Activated B cell treated with CpG ODN at 0.5 μM for 24 hours (primary cell): Measurements from ENCODE around the gene KTN1. TPM values are rescaled to one million over a fixed set of nuclear protein-coding genes. Genes with fewer than 3 reads are reported as not detected.

Experiments
- ATAC-seq: fragments of 200-7000 bp; cut with Tn5 transposase; one replicate; pipeline ENCODE4 v1.10.0; 2021; ENCODE audit warnings: low read depth, mild to moderate bottlenecking, moderate library complexity
- CTCF ChIA-PET: fragments of 350-600 bp; sonication (Branson Sonifier 250); formaldehyde crosslinking; loops from one replicate; lab custom pipeline; 2021; ENCODE audit warnings: antibody characterized with exemption; lab: Charles Lee
- POLR2A ChIA-PET: fragments of 350-600 bp; sonication (Branson Sonifier 250); formaldehyde crosslinking; loops from one replicate; lab custom pipeline; 2021; ENCODE audit warnings: antibody characterized with exemption; lab: Charles Lee
- DNase-seq: peaks from one replicate; pipeline ENCODE4 v3.0.0; 2022
- H3K27ac Mint-ChIP-seq: one replicate; pipeline ENCODE4 v1.8.0; 2020; ENCODE audit warnings: mixed read lengths
- H3K27me3 Mint-ChIP-seq: one replicate; pipeline ENCODE4 v1.8.0; 2021; ENCODE audit warnings: mixed read lengths
- H3K36me3 Mint-ChIP-seq: one replicate; pipeline ENCODE4 v1.8.0; 2021; ENCODE audit warnings: low read depth, mixed read lengths
- H3K4me1 Mint-ChIP-seq: one replicate; pipeline ENCODE4 v1.8.0; 2021; ENCODE audit warnings: mixed read lengths
- H3K4me3 Mint-ChIP-seq: one replicate; pipeline ENCODE4 v1.8.0; 2020; ENCODE audit warnings: mild to moderate bottlenecking, mixed read lengths
- H3K9me3 Mint-ChIP-seq: one replicate; pipeline ENCODE4 v1.8.0; 2020; ENCODE audit warnings: mixed read lengths
- intact Hi-C: fragments of 100-400 bp; cut with micrococcal nuclease; formaldehyde crosslinking; loops from one replicate; pipeline ENCODE4 v1.15.1; 2024
- total RNA-seq: library from RNA; stranded (reverse); gene quantifications from 2 replicates; pipeline ENCODE4 v1.2.3, GENCODE V29; 2022
- TF ChIP-seq, protein P1 (sequence below): fragments of 200-600 bp; IDR thresholded peaks from one replicate; pipeline ENCODE4 v1.8.0; 2022; ENCODE audit warnings: antibody characterized with exemption, mild to moderate bottlenecking

The KTN1 gene
- total RNA-seq, 1 donor from 2014 or later, result 116 TPM

DNA sequence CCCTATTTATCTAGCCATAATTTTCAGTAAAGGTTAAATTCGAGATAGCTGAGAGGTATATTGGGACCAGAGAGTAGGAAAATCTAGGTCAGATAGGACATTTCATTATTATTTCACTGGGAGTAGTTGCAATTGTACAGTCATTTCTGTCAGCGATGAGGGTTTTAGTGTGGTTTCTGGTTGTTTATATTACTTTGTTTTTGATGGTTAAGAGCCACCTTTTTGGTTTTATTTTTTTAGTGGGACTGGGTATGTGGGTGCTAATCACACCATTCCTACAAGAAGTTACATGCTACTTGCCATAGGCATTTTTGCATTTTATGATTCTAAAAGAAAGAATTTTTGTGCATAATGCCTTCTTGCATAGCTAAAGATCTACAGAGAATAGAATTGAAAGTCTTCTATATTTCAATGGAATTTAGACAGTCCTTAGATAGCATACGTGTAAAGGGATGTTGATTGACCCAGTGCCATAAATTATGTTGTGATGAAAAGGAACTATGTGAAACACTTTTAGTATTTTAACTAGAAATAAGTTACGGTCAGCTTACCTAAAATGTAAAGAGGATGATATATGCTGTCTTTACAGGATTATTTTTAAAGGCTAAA lies 85.2 kb downstream of the KTN1 start:
- H3K4me3 Mint-ChIP-seq, result no peak overlapping the region
- ATAC-seq, result no peak
- H3K4me1 Mint-ChIP-seq, result no peaks in the 10 kb centered on the region
- ChIA-PET POLR2A (no interaction called here), CTCF (interaction anchor here (0.7 kb wide), 1 partner anchor 927 kb away, joined by 3 read pairs; no protein-coding TSS in a partner anchor)
- TF ChIP-seq, protein P1, sequence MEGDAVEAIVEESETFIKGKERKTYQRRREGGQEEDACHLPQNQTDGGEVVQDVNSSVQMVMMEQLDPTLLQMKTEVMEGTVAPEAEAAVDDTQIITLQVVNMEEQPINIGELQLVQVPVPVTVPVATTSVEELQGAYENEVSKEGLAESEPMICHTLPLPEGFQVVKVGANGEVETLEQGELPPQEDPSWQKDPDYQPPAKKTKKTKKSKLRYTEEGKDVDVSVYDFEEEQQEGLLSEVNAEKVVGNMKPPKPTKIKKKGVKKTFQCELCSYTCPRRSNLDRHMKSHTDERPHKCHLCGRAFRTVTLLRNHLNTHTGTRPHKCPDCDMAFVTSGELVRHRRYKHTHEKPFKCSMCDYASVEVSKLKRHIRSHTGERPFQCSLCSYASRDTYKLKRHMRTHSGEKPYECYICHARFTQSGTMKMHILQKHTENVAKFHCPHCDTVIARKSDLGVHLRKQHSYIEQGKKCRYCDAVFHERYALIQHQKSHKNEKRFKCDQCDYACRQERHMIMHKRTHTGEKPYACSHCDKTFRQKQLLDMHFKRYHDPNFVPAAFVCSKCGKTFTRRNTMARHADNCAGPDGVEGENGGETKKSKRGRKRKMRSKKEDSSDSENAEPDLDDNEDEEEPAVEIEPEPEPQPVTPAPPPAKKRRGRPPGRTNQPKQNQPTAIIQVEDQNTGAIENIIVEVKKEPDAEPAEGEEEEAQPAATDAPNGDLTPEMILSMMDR, result no peak
- DNase-seq, result no peak
- intact Hi-C loops, result loop anchor here (2.0 kb wide), 1 partner anchor 14 kb away; no protein-coding TSS in a partner anchor
- H3K9me3 Mint-ChIP-seq, result no peaks in the 10 kb centered on the region
- H3K27ac Mint-ChIP-seq, result no peak overlapping the region
- H3K27me3 Mint-ChIP-seq, result no peaks in the 10 kb centered on the region
- H3K36me3 Mint-ChIP-seq, result peaks cover 67% of the 10 kb centered on the region

DNA sequence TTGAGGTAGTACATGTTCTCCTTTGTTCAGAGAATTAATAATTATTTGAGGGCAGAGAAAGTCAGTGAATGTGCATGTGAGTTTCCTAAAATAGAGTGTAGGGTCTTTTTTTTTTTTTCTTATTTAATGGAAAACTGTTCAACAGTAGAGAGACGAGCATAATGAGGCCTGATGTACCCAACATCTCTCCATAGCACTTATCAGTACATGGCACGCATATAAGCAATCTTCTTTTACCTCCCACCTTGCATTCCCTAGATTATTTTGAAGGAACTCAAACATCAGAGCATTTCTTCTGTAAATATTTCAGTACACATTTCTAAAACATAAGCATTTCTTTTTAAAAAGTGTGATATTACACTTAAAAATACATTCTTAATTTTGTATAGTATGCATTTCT lies 87.8 kb downstream of the KTN1 start:
- Mint-ChIP-seq H3K4me3 (no peak overlapping the region), H3K4me1 (no peaks in the 10 kb centered on the region), H3K36me3 (peaks cover 70% of the 10 kb centered on the region), H3K27ac (no peak overlapping the region), H3K27me3 (no peaks in the 10 kb centered on the region), H3K9me3 (no peaks in the 10 kb centered on the region)
- TF ChIP-seq, protein P1, result no peak
- intact Hi-C loops, result no loop called here
- DNase-seq (no peak), ATAC-seq (no peak)
- POLR2A ChIA-PET, result no interaction called here
- CTCF ChIA-PET, result no interaction called here

DNA sequence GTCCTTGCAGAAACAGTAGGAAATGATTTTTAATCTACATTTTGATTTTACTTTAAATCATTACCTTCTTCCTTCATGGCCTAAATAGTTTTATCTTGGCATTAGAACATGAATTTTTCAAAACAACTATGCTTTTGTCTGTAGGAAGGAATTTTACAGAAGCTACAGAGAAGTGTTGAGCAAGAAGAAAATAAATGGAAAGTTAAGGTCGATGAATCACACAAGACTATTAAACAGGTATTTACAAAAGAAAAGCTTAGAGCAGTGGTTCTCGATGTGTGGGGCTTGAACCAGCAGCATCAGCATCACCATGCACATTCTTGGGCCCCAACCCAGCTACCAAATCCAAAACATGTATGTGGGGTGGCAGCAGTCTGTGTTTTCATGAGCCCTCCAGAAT lies 91.6 kb downstream of the KTN1 start:
- H3K4me3 Mint-ChIP-seq, result no peak overlapping the region
- TF ChIP-seq, protein P1, result no peak
- no peaks in the 10 kb centered on the region for H3K9me3 Mint-ChIP-seq
- intact Hi-C loops, result no loop called here
- H3K4me1 Mint-ChIP-seq, result no peaks in the 10 kb centered on the region
- H3K27ac Mint-ChIP-seq, result no peak overlapping the region
- H3K27me3 Mint-ChIP-seq, result no peaks in the 10 kb centered on the region
- H3K36me3 Mint-ChIP-seq, result peaks cover 67% of the 10 kb centered on the region
- CTCF ChIA-PET, result no interaction called here
- ATAC-seq, result no peak
- POLR2A ChIA-PET, result no interaction called here
- DNase-seq, result no peak

DNA sequence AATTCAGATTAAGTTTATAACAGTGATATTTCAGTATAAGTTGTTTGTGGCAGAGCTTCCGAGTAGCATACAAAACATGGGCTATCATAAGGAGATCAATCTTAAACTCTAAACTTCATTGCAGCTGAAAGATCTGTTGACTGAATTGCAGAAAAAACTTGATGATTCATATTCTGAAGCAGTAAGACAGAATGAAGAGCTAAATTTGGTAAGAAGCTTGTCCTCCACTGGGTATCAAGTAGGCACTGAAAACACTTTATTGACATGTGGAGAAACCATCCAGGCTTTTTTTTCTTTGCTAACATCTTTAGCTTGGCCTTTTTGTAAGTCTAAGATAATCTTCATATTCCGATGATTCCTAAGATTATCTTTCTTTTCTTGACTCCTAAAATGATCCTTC lies 93.0 kb downstream of the KTN1 start:
- Mint-ChIP-seq H3K9me3 (no peaks in the 10 kb centered on the region), H3K27me3 (no peaks in the 10 kb centered on the region), H3K36me3 (peaks cover 62% of the 10 kb centered on the region), H3K27ac (no peak overlapping the region), H3K4me1 (no peaks in the 10 kb centered on the region), H3K4me3 (no peak overlapping the region)
- ChIA-PET POLR2A (no interaction called here), CTCF (no interaction called here)
- no peak for ATAC-seq
- TF ChIP-seq, protein P1, result no peak
- intact Hi-C loops, result no loop called here
- DNase-seq, result no peak

- intact Hi-C loops, result no loop called here
- DNase-seq (no peak), ATAC-seq (no peak)
- H3K36me3 Mint-ChIP-seq, result peaks cover 71% of the 10 kb centered on the region
- H3K27me3 Mint-ChIP-seq, result no peaks in the 10 kb centered on the region
- no peak overlapping the region for H3K4me3 Mint-ChIP-seq
- no peaks in the 10 kb centered on the region for H3K9me3 Mint-ChIP-seq
- H3K4me1 Mint-ChIP-seq, result no peaks in the 10 kb centered on the region
- POLR2A ChIA-PET, result no interaction called here
- no peak overlapping the region for H3K27ac Mint-ChIP-seq
- TF ChIP-seq, protein P1, result no peak
- CTCF ChIA-PET, result no interaction called here
Measured at GRCh38 chr14:55681096-55681495, 101.1 kb downstream of the KTN1 start.
